CD14-positive monocyte (primary cell): ENCODE measurements around the gene CNTN4. TPM values are rescaled to one million over a fixed set of nuclear protein-coding genes. Genes with fewer than 3 reads are reported as not detected.

ENCODE experiments used
- DNase-seq, 3 donors: peaks; one replicate each; pipeline ENCODE4 v3.0.0-alpha.2; 2011 to 2022
- H2AFZ ChIP-seq: 2 replicates; pipeline ENCODE4 v1.6.0; 2012; ENCODE audit warnings: mild to moderate bottlenecking, low read depth, low read length, inconsistent platforms; ENCODE audit not compliant: insufficient read depth, poor library complexity, severe bottlenecking
- H3K27ac ChIP-seq, 2 donors: 1 replicate in 1 of 2; 2 replicates in 1 of 2; pipeline ENCODE4 v1.5.1; 2012 to 2013; ENCODE audit warnings: low read length in 2 of 2, control low read depth in 1 of 2, inconsistent platforms in 1 of 2, low read depth in 1 of 2, mild to moderate bottlenecking in 1 of 2
- H3K27me3 ChIP-seq, 2 donors: one replicate each; pipeline versions ENCODE4 v1.6.0 to v1.6.1; 2011 to 2013; ENCODE audit warnings: low read length in 2 of 2; ENCODE audit not compliant: control insufficient read depth in 2 of 2, insufficient read depth in 2 of 2
- H3K36me3 ChIP-seq, 2 donors: replicated peaks in 1 of 2; 1 replicate in 1 of 2; 2 replicates in 1 of 2; pipeline versions ENCODE4 v1.5.1 to v1.6.1; 2012 to 2013; ENCODE audit warnings: low read length in 2 of 2, control low read depth in 1 of 2, inconsistent platforms in 1 of 2, mild to moderate bottlenecking in 1 of 2; ENCODE audit not compliant: insufficient read depth in 2 of 2, control insufficient read depth in 1 of 2
- H3K4me1 ChIP-seq, 2 donors: 1 replicate in 1 of 2; 2 replicates in 1 of 2; pipeline versions ENCODE4 v1.5.1 to v1.6.1; 2012 to 2013; ENCODE audit warnings: low read length in 2 of 2, control low read depth in 1 of 2, inconsistent platforms in 1 of 2, mild to moderate bottlenecking in 1 of 2, moderate library complexity in 1 of 2; ENCODE audit not compliant: insufficient read depth in 2 of 2, control insufficient read depth in 1 of 2
- H3K4me2 ChIP-seq: replicated peaks from 2 replicates; pipeline ENCODE3; 2012; ENCODE audit warnings: low read length, moderate library complexity, mild to moderate bottlenecking; ENCODE audit not compliant: poor library complexity, severe bottlenecking; ENCODE audit errors: extremely low read depth
- H3K4me3 ChIP-seq, 3 experiments: fragments of 200-600 bp in 1 of 3; sonication (generic) in 1 of 3; replicated peaks in 1 of 3; 1 replicate in 2 of 3; 2 replicates in 1 of 3; pipeline ENCODE4 v1.5.1; 2011 to 2013; ENCODE audit warnings: low read length in 3 of 3, mild to moderate bottlenecking in 3 of 3, control low read depth in 2 of 3, low read depth in 2 of 3, inconsistent platforms in 1 of 3, moderate library complexity in 1 of 3
- H3K79me2 ChIP-seq: 2 replicates; pipeline ENCODE4 v1.6.0; 2012; ENCODE audit warnings: mild to moderate bottlenecking, control low read depth, inconsistent platforms, low read length, moderate library complexity; ENCODE audit not compliant: insufficient read depth
- H3K9ac ChIP-seq: 2 replicates; pipeline ENCODE4 v1.6.0; 2017; ENCODE audit warnings: low read length, mild to moderate bottlenecking; ENCODE audit not compliant: insufficient read depth, poor library complexity, severe bottlenecking
- H3K9me3 ChIP-seq, 2 donors: replicated peaks in 1 of 2; 1 replicate in 1 of 2; 2 replicates in 1 of 2; pipeline versions ENCODE4 v1.5.1 to v1.6.1; 2012 to 2013; ENCODE audit warnings: low read length in 2 of 2, control low read depth in 1 of 2; ENCODE audit not compliant: control insufficient read depth in 1 of 2, insufficient read depth in 1 of 2
- H4K20me1 ChIP-seq: 2 replicates; pipeline ENCODE4 v1.6.0; 2012; ENCODE audit warnings: mild to moderate bottlenecking, low read length, control low read depth, moderate library complexity; ENCODE audit not compliant: insufficient read depth
- H3K27ac Mint-ChIP-seq, 7 donors: one replicate each; pipeline ENCODE4 v1.8.0; 2020; ENCODE audit warnings: mild to moderate bottlenecking in 7 of 7, mixed read lengths in 7 of 7, moderate library complexity in 6 of 7, inconsistent platforms in 2 of 7
- H3K27me3 Mint-ChIP-seq, 3 donors: one replicate each; pipeline ENCODE4 v1.8.0; 2021 to 2022; ENCODE audit warnings: low read depth in 3 of 3, mild to moderate bottlenecking in 3 of 3, mixed read lengths in 3 of 3, moderate library complexity in 3 of 3, inconsistent platforms in 1 of 3
- H3K36me3 Mint-ChIP-seq, 2 donors: one replicate each; pipeline ENCODE4 v1.8.0; 2020; ENCODE audit warnings: mixed read lengths in 2 of 2, inconsistent platforms in 1 of 2, mild to moderate bottlenecking in 1 of 2
- H3K4me1 Mint-ChIP-seq: one replicate; pipeline ENCODE4 v1.8.0; 2020; ENCODE audit warnings: mild to moderate bottlenecking, mixed read lengths
- H3K4me3 Mint-ChIP-seq, 2 donors: one replicate each; pipeline ENCODE4 v1.8.0; 2020; ENCODE audit warnings: mild to moderate bottlenecking in 2 of 2, mixed read lengths in 2 of 2, moderate library complexity in 1 of 2
- H3K9me3 Mint-ChIP-seq, 7 donors: one replicate each; pipeline ENCODE4 v1.8.0; 2020 to 2022; ENCODE audit warnings: mixed read lengths in 7 of 7, mild to moderate bottlenecking in 6 of 7, moderate library complexity in 6 of 7, inconsistent platforms in 2 of 7
- CTCF ChIP-seq: fragments of 200-600 bp; IDR thresholded peaks from one replicate; pipeline ENCODE4 v1.8.0; 2022; ENCODE audit warnings: antibody characterized with exemption, mild to moderate bottlenecking
- WGBS: methylation state at CpG from one replicate; pipeline ENCODE4 v1.1.5; 2013; ENCODE audit warnings: missing lambda C conversion rate; ENCODE audit not compliant: insufficient coverage; 5-methylcytosine and 5-hydroxymethylcytosine counted together
- intact Hi-C, 2 donors: fragments of 100-400 bp; cut with micrococcal nuclease; formaldehyde crosslinking; loops; one replicate each; pipeline versions ENCODE4 v1.15.0 to v1.15.1; 2023
- polyA plus RNA-seq, 3 donors: library from polyadenylated mRNA; depleted of rRNA in 1 of 3; unstranded in 2 of 3; stranded (reverse) in 1 of 3; fragments of 300-500 nt in 2 of 3; fragments of >200 nt in 1 of 3; fragmentation: Illumina TruSeq in 2 of 3; gene quantifications; 1 replicate in 2 of 3; 2 replicates in 1 of 3; pipeline ENCODE4 v1.2.3, GENCODE V29; 2012 to 2021

CNTN4 gene
- polyA plus RNA-seq, 3 donors: not detected

GRCh38 chr3:2360815-2361214, 262.1 kb downstream of the CNTN4 start:
- no peaks in the 10 kb centered on the region for H3K4me1 Mint-ChIP-seq
- no peak for DNase-seq
- Histone ChIP-seq H3K79me2 (no peaks in the 10 kb centered on the region), H3K4me2 (no peak overlapping the region), H4K20me1 (no peaks in the 10 kb centered on the region), H3K4me1 (no peaks in the 10 kb centered on the region), H3K36me3 (no peaks in the 10 kb centered on the region), H3K27ac (no peak overlapping the region), H3K9ac (no peak overlapping the region), H3K4me3 (no peak overlapping the region), H3K27me3 (no peaks in the 10 kb centered on the region), H3K9me3 (peaks cover 0 to 4% of the 10 kb centered on the region in 2 donors), H2AFZ (no peak overlapping the region)
- H3K9me3 Mint-ChIP-seq: peaks cover 0 to 19% (median 4%) of the 10 kb centered on the region in 7 donors
- WGBS: no CpG with 5 or more reads among the region's 2 CpGs
- H3K27me3 Mint-ChIP-seq: no peaks in the 10 kb centered on the region
- TF ChIP-seq CTCF: no peak
- no peaks in the 10 kb centered on the region for H3K36me3 Mint-ChIP-seq
- intact Hi-C loops: no loop called here
- H3K4me3 Mint-ChIP-seq: no peak overlapping the region
- H3K27ac Mint-ChIP-seq: no peak overlapping the region

GRCh38 chr3:2362122-2362521, 263.5 kb downstream of the CNTN4 start:
- Histone ChIP-seq H3K9me3 (peaks cover 0 to 4% of the 10 kb centered on the region in 2 donors), H2AFZ (no peak overlapping the region), H3K4me3 (no peak overlapping the region), H3K27ac (no peak overlapping the region), H3K4me2 (no peak overlapping the region), H3K9ac (no peak overlapping the region), H3K36me3 (no peaks in the 10 kb centered on the region), H4K20me1 (no peaks in the 10 kb centered on the region), H3K79me2 (no peaks in the 10 kb centered on the region), H3K27me3 (no peaks in the 10 kb centered on the region), H3K4me1 (no peaks in the 10 kb centered on the region)
- DNase-seq: no peak
- 100% methylated on average over 1 of the region's 6 CpGs for WGBS
- H3K36me3 Mint-ChIP-seq: no peaks in the 10 kb centered on the region
- no peaks in the 10 kb centered on the region for H3K4me1 Mint-ChIP-seq
- no peak for TF ChIP-seq CTCF
- H3K27ac Mint-ChIP-seq: peak overlapping the region in 1 of 7 donors; percentile 50
- no peaks in the 10 kb centered on the region for H3K27me3 Mint-ChIP-seq
- H3K4me3 Mint-ChIP-seq: no peak overlapping the region
- peaks cover 0 to 14% (median 4%) of the 10 kb centered on the region in 7 donors for H3K9me3 Mint-ChIP-seq
- intact Hi-C loops: no loop called here
